OCI-LY3 (cell line): ENCODE results near the gene HMGXB4.

ENCODE experiments used
- H2AFZ ChIP-seq: fragments of 200-600, 300-600 bp; shearing (Covaris generic); 2 replicates; pipeline ENCODE4 v1.6.0; 2014; ENCODE audit warnings: antibody characterized with exemption, low read depth, low read length
- H3K27ac ChIP-seq: fragments of 200-600, 300-600 bp; sonication (generic); 2 replicates; pipeline ENCODE4 v1.5.1; 2014; ENCODE audit warnings: mild to moderate bottlenecking, low read length, moderate library complexity, mixed read lengths
- H3K27me3 ChIP-seq: fragments of 200-600, 300-600 bp; sonication (generic); 2 replicates; pipeline ENCODE4 v1.6.1; 2014; ENCODE audit warnings: low read depth, low read length, mixed read lengths
- H3K36me3 ChIP-seq: fragments of 200-600, 300-600 bp; sonication (generic); replicated peaks from 2 replicates; pipeline ENCODE3; 2014; ENCODE audit warnings: low read depth, low read length, mixed read lengths
- H3K4me1 ChIP-seq: fragments of 300-600, 200-600 bp; sonication (generic); 2 replicates; pipeline ENCODE4 v1.6.1; 2014; ENCODE audit warnings: low read length, mixed read lengths
- H3K4me2 ChIP-seq: fragments of 200-600, 300-600 bp; sonication (generic); 2 replicates; pipeline ENCODE4 v1.6.1; 2014; ENCODE audit warnings: low read length, mixed read lengths
- H3K4me3 ChIP-seq: fragments of 300-600, 200-600 bp; sonication (generic); 2 replicates; pipeline ENCODE4 v1.5.1; 2014; ENCODE audit warnings: antibody characterized with exemption, mild to moderate bottlenecking, low read length, moderate library complexity
- H3K79me2 ChIP-seq: fragments of 300-600, 200-600 bp; shearing (Covaris generic); 2 replicates; pipeline ENCODE4 v1.6.1; 2014; ENCODE audit warnings: mild to moderate bottlenecking, low read length, mixed read lengths
- H3K9ac ChIP-seq: fragments of 300-600, 200-600 bp; shearing (Covaris generic); 2 replicates; pipeline ENCODE4 v1.6.0; 2014; ENCODE audit warnings: mild to moderate bottlenecking, low read length, moderate library complexity
- H3K9me3 ChIP-seq: fragments of 200-600, 300-600 bp; shearing (Covaris generic); 2 replicates; pipeline ENCODE4 v1.6.1; 2014; ENCODE audit warnings: low read length, mixed read lengths; ENCODE audit not compliant: insufficient read depth
- H4K20me1 ChIP-seq: fragments of 200-600, 300-600 bp; sonication (generic); 2 replicates; pipeline ENCODE4 v1.6.1; 2016; ENCODE audit warnings: low read length, mixed read lengths; ENCODE audit not compliant: insufficient read depth
- EZH2phosphoT487 ChIP-seq: fragments of 200-600 bp; shearing (Covaris generic); IDR thresholded peaks from 2 replicates; pipeline ENCODE4 v1.6.1; 2018; ENCODE audit warnings: antibody characterized with exemption, mixed run types, low read depth
- TF ChIP-seq, protein P1 (sequence below): fragments of 200-600, 300-600 bp; sonication (generic); IDR thresholded peaks from 2 replicates; pipeline ENCODE4 v1.5.1; 2014; ENCODE audit warnings: antibody characterized with exemption, low read length, low read depth

Gene HMGXB4

DNA sequence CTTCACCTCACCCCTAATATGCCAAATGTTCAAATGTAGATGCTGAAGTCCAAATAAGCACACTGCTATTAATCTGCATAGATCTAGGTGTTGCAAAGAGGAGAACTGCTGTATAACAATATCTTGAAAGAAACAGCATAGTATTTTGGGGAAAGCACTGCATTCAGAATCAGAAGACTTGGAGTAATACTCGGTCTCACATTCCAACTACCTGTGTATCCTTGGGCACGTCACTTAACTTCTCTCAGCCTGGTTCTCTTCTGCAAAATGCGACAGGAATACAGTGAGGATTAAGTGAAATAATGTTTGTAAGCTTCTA, 332 bp upstream of the HMGXB4 start:
- H3K36me3 ChIP-seq: peaks cover 25% of the 10 kb centered on the region
- H3K9ac ChIP-seq: peak overlapping the region; percentile 91
- TF ChIP-seq, protein P1, sequence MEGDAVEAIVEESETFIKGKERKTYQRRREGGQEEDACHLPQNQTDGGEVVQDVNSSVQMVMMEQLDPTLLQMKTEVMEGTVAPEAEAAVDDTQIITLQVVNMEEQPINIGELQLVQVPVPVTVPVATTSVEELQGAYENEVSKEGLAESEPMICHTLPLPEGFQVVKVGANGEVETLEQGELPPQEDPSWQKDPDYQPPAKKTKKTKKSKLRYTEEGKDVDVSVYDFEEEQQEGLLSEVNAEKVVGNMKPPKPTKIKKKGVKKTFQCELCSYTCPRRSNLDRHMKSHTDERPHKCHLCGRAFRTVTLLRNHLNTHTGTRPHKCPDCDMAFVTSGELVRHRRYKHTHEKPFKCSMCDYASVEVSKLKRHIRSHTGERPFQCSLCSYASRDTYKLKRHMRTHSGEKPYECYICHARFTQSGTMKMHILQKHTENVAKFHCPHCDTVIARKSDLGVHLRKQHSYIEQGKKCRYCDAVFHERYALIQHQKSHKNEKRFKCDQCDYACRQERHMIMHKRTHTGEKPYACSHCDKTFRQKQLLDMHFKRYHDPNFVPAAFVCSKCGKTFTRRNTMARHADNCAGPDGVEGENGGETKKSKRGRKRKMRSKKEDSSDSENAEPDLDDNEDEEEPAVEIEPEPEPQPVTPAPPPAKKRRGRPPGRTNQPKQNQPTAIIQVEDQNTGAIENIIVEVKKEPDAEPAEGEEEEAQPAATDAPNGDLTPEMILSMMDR: no peak
- no peak for TF ChIP-seq EZH2phosphoT487
- peaks cover 17% of the 10 kb centered on the region for H3K4me1 ChIP-seq
- no peaks in the 10 kb centered on the region for H3K9me3 ChIP-seq
- no peak overlapping the region; the same call in 1 of the 2 replicates for H3K27ac ChIP-seq
- H4K20me1 ChIP-seq: peaks cover 23% of the 10 kb centered on the region
- H3K4me2 ChIP-seq: peak overlapping the region; percentile 95
- peaks cover 49% of the 10 kb centered on the region for H3K79me2 ChIP-seq
- H3K27me3 ChIP-seq: no peaks in the 10 kb centered on the region
- H3K4me3 ChIP-seq: peak overlapping the region; percentile 92
- peak overlapping the region; percentile 100 for H2AFZ ChIP-seq

DNA sequence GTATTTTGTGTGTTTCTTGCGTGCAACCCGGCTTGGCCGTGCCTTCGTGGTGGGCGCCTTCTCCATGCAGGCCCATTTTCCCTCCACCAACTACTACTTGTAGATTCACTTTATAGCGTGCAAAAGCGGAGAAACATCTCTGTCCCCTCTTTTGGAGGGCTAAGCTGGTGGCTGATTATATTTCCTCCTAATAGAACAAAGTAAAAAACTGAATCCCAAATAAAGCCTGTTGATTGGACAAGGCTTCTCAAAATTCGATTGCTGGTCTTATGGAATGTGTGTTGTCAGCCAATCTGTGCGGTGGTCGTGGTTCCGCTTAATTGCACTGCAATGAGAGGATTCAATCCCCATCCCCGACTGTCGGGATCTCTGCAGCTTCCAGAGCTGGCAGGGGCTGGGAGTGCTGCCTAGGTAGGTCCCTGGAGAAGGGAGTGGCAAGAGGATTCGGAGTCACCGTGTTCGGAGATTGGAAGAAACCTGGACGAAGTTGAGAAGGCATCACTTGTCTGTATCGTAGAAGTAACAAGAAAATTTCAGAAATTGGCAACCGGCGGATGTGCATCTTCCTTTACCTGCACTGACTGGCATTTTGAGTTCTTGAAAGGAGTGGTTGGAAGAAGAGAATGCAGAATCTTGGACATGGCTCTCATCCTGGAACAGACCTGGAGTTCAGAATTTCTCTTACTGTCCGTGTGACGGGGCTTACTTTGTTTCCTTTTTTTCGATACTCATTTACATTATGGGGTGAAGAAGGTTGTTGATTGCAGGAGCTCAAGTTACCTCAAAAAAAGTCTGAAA, 1.1 kb downstream of the HMGXB4 start:
- peak overlapping the region; percentile 68 for H3K27ac ChIP-seq
- H3K4me3 ChIP-seq: peak overlapping the region; percentile 92
- H3K36me3 ChIP-seq: peaks cover 37% of the 10 kb centered on the region
- TF ChIP-seq EZH2phosphoT487: no peak
- TF ChIP-seq, protein P1: no peak
- H2AFZ ChIP-seq: no peak overlapping the region; the same call in 1 of the 2 replicates
- peak overlapping the region; percentile 96 for H3K4me2 ChIP-seq
- no peaks in the 10 kb centered on the region for H3K9me3 ChIP-seq
- H3K27me3 ChIP-seq: no peaks in the 10 kb centered on the region
- peaks cover 17% of the 10 kb centered on the region for H3K4me1 ChIP-seq
- H3K79me2 ChIP-seq: peaks cover 56% of the 10 kb centered on the region
- peaks cover 23% of the 10 kb centered on the region for H4K20me1 ChIP-seq
- peak overlapping the region; percentile 91 for H3K9ac ChIP-seq

DNA sequence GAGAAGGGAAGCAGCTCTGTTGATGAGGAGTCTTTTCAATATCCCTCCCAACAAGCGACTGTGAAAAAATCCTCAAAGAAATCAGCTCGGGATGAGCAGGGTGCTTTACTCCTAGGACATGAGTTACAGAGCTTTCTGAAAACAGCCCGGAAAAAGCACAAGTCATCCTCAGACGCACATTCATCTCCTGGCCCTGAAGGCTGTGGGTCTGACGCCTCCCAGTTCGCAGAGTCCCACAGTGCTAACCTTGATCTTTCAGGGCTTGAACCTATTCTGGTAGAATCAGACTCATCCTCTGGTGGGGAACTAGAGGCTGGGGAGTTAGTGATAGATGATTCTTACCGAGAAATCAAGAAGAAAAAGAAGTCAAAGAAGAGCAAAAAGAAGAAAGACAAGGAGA, 7.7 kb downstream of the HMGXB4 start:
- Histone ChIP-seq H3K79me2 (peaks cover 76% of the 10 kb centered on the region), H4K20me1 (peaks cover 30% of the 10 kb centered on the region), H3K27ac (no peak overlapping the region), H3K4me2 (no peak overlapping the region), H3K36me3 (peaks cover 78% of the 10 kb centered on the region), H3K4me3 (no peak overlapping the region), H3K9ac (no peak overlapping the region), H3K27me3 (no peaks in the 10 kb centered on the region), H3K9me3 (no peaks in the 10 kb centered on the region), H3K4me1 (no peaks in the 10 kb centered on the region), H2AFZ (no peak overlapping the region)
- no peak for TF ChIP-seq EZH2phosphoT487
- TF ChIP-seq, protein P1: no peak

DNA sequence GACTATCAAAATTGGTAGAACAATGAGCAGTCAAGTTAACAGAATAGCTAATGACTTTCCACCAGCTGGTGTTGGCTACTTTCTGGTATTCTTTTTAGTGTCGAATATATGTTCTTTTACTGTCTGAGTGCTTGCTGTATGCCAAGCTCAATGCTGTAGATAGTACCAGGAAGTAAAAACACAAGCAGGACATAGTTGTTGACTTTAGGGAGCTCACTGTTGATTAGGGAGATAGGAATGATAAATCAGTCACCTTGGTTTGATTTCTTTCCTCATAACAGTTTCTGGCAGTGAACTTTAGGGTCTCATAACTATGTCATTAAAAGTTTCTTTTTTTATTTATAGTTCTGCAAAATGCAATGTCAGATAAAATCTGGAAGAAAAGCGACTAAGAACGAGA, 9.0 kb downstream of the HMGXB4 start:
- Histone ChIP-seq H3K36me3 (peaks cover 79% of the 10 kb centered on the region), H3K9me3 (no peaks in the 10 kb centered on the region), H3K27ac (no peak overlapping the region), H3K9ac (no peak overlapping the region), H3K4me2 (no peak overlapping the region), H3K79me2 (peaks cover 75% of the 10 kb centered on the region), H3K4me3 (no peak overlapping the region), H3K4me1 (no peaks in the 10 kb centered on the region), H2AFZ (no peak overlapping the region), H4K20me1 (peaks cover 23% of the 10 kb centered on the region), H3K27me3 (no peaks in the 10 kb centered on the region)
- no peak for TF ChIP-seq EZH2phosphoT487
- TF ChIP-seq, protein P1: no peak
